ENCODE data around the gene SLC6A8. TPM values are rescaled to one million over a fixed set of nuclear protein-coding genes. Genes with fewer than 3 reads are reported as not detected.
"Not testable (repeated sequence)": the region's sequence is repeated elsewhere in the genome, so short reads cannot be mapped to it uniquely, and the experiment has no call there.

The SLC6A8 gene
- total RNA-seq, 1 donor from 2014 or later, result 165 TPM

- no peak for DNase-seq (ENCODE audit: low spot score)
Measured at GRCh38 chrX:153693216-153694086, 5.7 kb downstream of the SLC6A8 start.

- DNase-seq (ENCODE audit: low spot score), result not testable (repeated sequence)
Measured at GRCh38 chrX:153694256-153694655, 6.5 kb downstream of the SLC6A8 start.

GRCh38 chrX:153694687-153695270 is 7.1 kb downstream of the SLC6A8 start:
- no peak for DNase-seq (ENCODE audit: low spot score)

GRCh38 chrX:153696100-153696499 is 8.4 kb downstream of the SLC6A8 start:
- no peak for DNase-seq (ENCODE audit: low spot score)

- not testable (repeated sequence) for DNase-seq (ENCODE audit: low spot score)
Measured at GRCh38 chrX:153696538-153696937, 8.8 kb downstream of the SLC6A8 start.

GRCh38 chrX:153696986-153697722 is 9.4 kb downstream of the SLC6A8 start:
- not testable (repeated sequence) for DNase-seq (ENCODE audit: low spot score)

- no peak for DNase-seq (ENCODE audit: low spot score)
Measured at GRCh38 chrX:153697924-153698865, 10.5 kb downstream of the SLC6A8 start.

- peak; percentile 52 for DNase-seq (ENCODE audit: low spot score)
Measured at GRCh38 chrX:153699210-153699783, 11.6 kb downstream of the SLC6A8 start.

- not testable (repeated sequence) for DNase-seq (ENCODE audit: low spot score)
Measured at GRCh38 chrX:153699784-153700371, 12.2 kb downstream of the SLC6A8 start.

- DNase-seq (ENCODE audit: low spot score), result no peak
Measured at GRCh38 chrX:153700376-153700945, 12.7 kb downstream of the SLC6A8 start.

- no peak for DNase-seq (ENCODE audit: low spot score)
Measured at GRCh38 chrX:153700967-153701366, 13.2 kb downstream of the SLC6A8 start.

- DNase-seq (ENCODE audit: low spot score), result no peak
Measured at GRCh38 chrX:153701706-153702105, 14.0 kb downstream of the SLC6A8 start.

GRCh38 chrX:153702336-153703035 is 14.8 kb downstream of the SLC6A8 start:
- no peak for DNase-seq (ENCODE audit: low spot score)

- no peak for DNase-seq (ENCODE audit: low spot score)
Measured at GRCh38 chrX:153703036-153703370, 15.3 kb downstream of the SLC6A8 start.

GRCh38 chrX:153704021-153704526 is 16.3 kb downstream of the SLC6A8 start:
- DNase-seq (ENCODE audit: low spot score), result no peak

- DNase-seq (ENCODE audit: low spot score), result not testable (repeated sequence)
Measured at GRCh38 chrX:153704631-153705402, 17.1 kb downstream of the SLC6A8 start.

GRCh38 chrX:153705403-153706060 is 17.8 kb downstream of the SLC6A8 start:
- DNase-seq (ENCODE audit: low spot score), result not testable (repeated sequence)

- DNase-seq (ENCODE audit: low spot score), result no peak
Measured at GRCh38 chrX:153706799-153707198, 19.1 kb downstream of the SLC6A8 start.
